DND-41 (cell line): ENCODE data around the gene SERF2.
"Not testable (repeated sequence)": the region's sequence is repeated elsewhere in the genome, so short reads cannot be mapped to it uniquely, and the experiment has no call there.

Experiments
- ATAC-seq: fragments of 200-7000 bp; cut with Tn5 transposase; 3 replicates; pipeline ENCODE4 v1.9.1; 2021; ENCODE audit warnings: low read depth; ENCODE audit not compliant: insufficient read depth
- DNase-seq: peaks from one replicate; pipeline ENCODE4 v3.0.0-alpha.2; 2020
- H2AFZ ChIP-seq: 2 replicates; pipeline ENCODE4 v1.6.0; 2012; ENCODE audit warnings: low read depth, low read length
- H3K27ac ChIP-seq: 2 replicates; pipeline ENCODE4 v1.5.1; 2012; ENCODE audit warnings: low read length, inconsistent platforms
- H3K27me3 ChIP-seq: fragments of 200-600 bp; sonication (generic); 2 replicates; pipeline ENCODE4 v1.6.0; 2012; ENCODE audit warnings: low read length, mild to moderate bottlenecking, inconsistent platforms; ENCODE audit not compliant: insufficient read depth, poor library complexity
- H3K36me3 ChIP-seq: 2 replicates; pipeline ENCODE4 v1.5.1; 2012; ENCODE audit warnings: low read length, inconsistent platforms; ENCODE audit not compliant: insufficient read depth
- H3K4me1 ChIP-seq: 2 replicates; pipeline ENCODE4 v1.5.1; 2012; ENCODE audit warnings: mild to moderate bottlenecking, low read length; ENCODE audit not compliant: insufficient read depth
- H3K4me2 ChIP-seq: 2 replicates; pipeline ENCODE4 v1.6.0; 2012; ENCODE audit warnings: mild to moderate bottlenecking, moderate library complexity, low read length, inconsistent platforms; ENCODE audit not compliant: insufficient read depth
- H3K4me3 ChIP-seq, 2 experiments: fragments of 200-600 bp in 1 of 2; shearing (Covaris generic) in 1 of 2; 2 replicates each; pipeline ENCODE4 v1.5.1; 2012 to 2016; ENCODE audit warnings: inconsistent platforms in 2 of 2, low read length in 2 of 2, mild to moderate bottlenecking in 2 of 2, low read depth in 1 of 2, moderate library complexity in 1 of 2
- H3K79me2 ChIP-seq: 2 replicates; pipeline ENCODE4 v1.6.0; 2012; ENCODE audit warnings: low read length, inconsistent platforms; ENCODE audit not compliant: insufficient read depth
- H3K9ac ChIP-seq: 2 replicates; pipeline ENCODE4 v1.6.0; 2012; ENCODE audit warnings: low read depth, mild to moderate bottlenecking, inconsistent platforms, low read length, moderate library complexity
- H3K9me3 ChIP-seq: 2 replicates; pipeline ENCODE4 v1.5.1; 2012; ENCODE audit warnings: low read length, moderate library complexity, mild to moderate bottlenecking, inconsistent platforms; ENCODE audit not compliant: insufficient read depth, severe bottlenecking
- H4K20me1 ChIP-seq: 2 replicates; pipeline ENCODE4 v1.6.0; 2012; ENCODE audit warnings: low read length; ENCODE audit not compliant: insufficient read depth
- EZH2 ChIP-seq: IDR thresholded peaks from 3 replicates; pipeline ENCODE4 v1.6.1; 2012; ENCODE audit warnings: borderline replicate concordance, low read depth, mild to moderate bottlenecking, moderate library complexity, low read length, inconsistent platforms; ENCODE audit not compliant: severe bottlenecking
- TF ChIP-seq, protein P1 (sequence below): IDR thresholded peaks from 2 replicates; pipeline ENCODE4 v1.5.1; 2012; ENCODE audit warnings: borderline replicate concordance, low read length, moderate library complexity, mild to moderate bottlenecking; ENCODE audit not compliant: poor library complexity, severe bottlenecking; ENCODE audit errors: extremely low read depth

SERF2 gene

DNA sequence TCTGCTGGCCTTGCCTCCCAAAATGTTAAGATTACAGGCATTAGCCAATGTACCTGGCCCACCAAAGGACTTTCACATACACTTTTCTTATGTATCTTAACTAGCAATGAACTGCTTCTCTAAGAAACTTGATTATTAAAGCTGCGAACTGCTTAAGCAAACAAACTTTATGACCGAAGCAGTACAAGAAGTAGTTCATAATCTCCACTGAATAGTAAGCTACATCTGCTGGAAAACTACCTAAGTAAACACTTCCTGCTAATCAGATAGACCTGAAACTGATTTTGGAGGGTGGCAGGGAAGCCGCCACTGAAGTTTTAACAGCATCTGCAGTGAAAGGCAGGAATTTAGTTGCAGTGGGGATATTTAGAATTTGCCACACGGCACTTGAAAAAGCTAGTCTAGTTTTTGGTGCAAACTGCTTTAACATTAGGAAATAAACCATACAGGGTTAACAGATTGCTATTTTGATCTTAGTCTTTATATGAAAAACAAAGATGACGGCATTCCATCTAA lies 16.4 kb downstream of the SERF2 start:
- Histone ChIP-seq H3K27me3 (no peaks in the 10 kb centered on the region), H3K36me3 (peaks cover 87% of the 10 kb centered on the region), H2AFZ (no peak overlapping the region), H3K9me3 (no peaks in the 10 kb centered on the region), H3K79me2 (no peaks in the 10 kb centered on the region), H3K4me3 (no peak overlapping the region), H3K27ac (no peak overlapping the region), H4K20me1 (no peaks in the 10 kb centered on the region), H3K9ac (no peak overlapping the region), H3K4me2 (no peak overlapping the region), H3K4me1 (no peaks in the 10 kb centered on the region)
- DNase-seq (no peak), ATAC-seq (no peak)
- TF ChIP-seq, protein P1, sequence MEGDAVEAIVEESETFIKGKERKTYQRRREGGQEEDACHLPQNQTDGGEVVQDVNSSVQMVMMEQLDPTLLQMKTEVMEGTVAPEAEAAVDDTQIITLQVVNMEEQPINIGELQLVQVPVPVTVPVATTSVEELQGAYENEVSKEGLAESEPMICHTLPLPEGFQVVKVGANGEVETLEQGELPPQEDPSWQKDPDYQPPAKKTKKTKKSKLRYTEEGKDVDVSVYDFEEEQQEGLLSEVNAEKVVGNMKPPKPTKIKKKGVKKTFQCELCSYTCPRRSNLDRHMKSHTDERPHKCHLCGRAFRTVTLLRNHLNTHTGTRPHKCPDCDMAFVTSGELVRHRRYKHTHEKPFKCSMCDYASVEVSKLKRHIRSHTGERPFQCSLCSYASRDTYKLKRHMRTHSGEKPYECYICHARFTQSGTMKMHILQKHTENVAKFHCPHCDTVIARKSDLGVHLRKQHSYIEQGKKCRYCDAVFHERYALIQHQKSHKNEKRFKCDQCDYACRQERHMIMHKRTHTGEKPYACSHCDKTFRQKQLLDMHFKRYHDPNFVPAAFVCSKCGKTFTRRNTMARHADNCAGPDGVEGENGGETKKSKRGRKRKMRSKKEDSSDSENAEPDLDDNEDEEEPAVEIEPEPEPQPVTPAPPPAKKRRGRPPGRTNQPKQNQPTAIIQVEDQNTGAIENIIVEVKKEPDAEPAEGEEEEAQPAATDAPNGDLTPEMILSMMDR: no peak
- no peak for TF ChIP-seq EZH2

DNA sequence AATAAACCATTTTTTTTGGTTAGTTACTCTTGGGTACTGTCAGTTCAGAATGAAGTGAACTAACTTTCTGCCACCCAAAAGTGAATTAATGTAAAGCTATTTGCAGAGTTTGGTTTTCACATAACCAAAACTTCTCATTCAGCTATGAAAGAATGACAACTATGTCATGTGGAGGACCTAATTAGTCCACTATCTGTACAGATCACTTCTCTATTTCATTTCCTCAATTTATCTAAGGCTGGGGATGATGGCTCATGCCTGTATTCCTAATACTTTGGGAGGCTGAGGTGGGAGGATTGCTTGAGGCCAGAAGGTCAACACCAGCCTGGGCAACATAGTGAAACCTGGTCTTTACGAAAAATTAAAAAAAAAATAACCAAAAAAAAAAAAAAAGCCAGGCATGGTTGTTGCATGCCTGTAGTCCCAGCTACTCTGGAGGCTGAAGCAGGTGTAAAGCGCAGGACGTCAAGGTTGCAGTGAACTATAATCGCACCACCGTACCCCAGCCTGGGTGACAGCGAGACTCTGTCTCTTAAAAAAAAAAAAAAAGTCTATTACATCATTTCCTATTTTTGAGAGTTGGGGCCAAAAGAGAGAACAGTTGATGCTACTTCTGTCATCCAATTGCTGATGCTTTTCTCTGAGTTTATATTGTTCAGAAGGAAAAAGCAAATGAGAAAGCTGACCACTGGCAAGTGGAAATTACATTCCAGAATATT lies 17.0 kb downstream of the SERF2 start:
- no peaks in the 10 kb centered on the region for H3K79me2 ChIP-seq
- no peaks in the 10 kb centered on the region for H4K20me1 ChIP-seq
- no peaks in the 10 kb centered on the region for H3K9me3 ChIP-seq
- ATAC-seq: no peak
- no peak overlapping the region for H3K9ac ChIP-seq
- peaks cover 92% of the 10 kb centered on the region for H3K36me3 ChIP-seq
- no peak for DNase-seq
- H3K27ac ChIP-seq: no peak overlapping the region
- H3K4me2 ChIP-seq: no peak overlapping the region
- H3K4me3 ChIP-seq: no peak overlapping the region
- no peak overlapping the region for H2AFZ ChIP-seq
- TF ChIP-seq, protein P1: no peak
- H3K4me1 ChIP-seq: no peaks in the 10 kb centered on the region
- no peaks in the 10 kb centered on the region for H3K27me3 ChIP-seq

DNA sequence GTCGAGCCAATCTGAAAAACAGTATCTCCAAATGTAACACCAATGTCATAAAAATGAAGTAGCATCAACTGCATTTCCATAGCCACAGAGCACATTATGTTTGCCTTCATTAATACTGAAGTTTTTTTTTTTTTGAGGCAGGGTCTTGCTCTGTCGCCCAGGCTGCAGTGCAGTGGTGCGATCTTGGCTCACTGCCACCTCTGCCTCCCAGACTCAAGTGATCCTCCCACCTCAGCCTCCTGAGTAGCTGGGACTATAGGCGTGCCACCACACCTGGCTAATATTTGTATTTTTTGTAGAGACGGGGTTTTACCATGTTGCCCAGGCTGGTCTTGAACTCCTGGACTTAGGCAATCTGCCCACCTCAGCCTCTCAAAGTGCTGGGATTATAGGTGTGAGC lies 22.9 kb downstream of the SERF2 start:
- not testable (repeated sequence) for H2AFZ ChIP-seq, ATAC-seq, H3K4me2 ChIP-seq, H4K20me1 ChIP-seq, H3K4me1 ChIP-seq, DNase-seq, H3K9ac ChIP-seq, H3K27me3 ChIP-seq, H3K4me3 ChIP-seq, H3K9me3 ChIP-seq, H3K27ac ChIP-seq
- peaks cover 77% of the 10 kb centered on the region for H3K36me3 ChIP-seq
- peaks cover 32% of the 10 kb centered on the region for H3K79me2 ChIP-seq

DNA sequence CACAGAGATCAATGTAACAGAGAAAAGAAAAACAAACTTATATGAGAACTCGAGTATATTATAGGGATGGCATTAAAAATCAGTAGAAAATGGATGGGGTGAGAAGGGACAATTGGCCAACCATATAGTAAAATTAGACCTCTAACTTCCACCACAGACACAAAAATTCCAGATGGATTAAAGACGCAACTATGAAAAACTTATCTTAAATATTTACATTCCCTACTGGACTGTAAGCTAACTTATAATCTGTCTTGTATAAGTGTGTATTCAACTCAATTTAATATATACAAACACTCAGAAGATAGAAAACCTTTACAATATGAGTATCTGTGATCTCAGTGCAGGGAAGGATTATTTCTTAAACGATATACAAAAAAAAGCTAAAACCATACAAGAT lies 29.4 kb downstream of the SERF2 start:
- H3K4me3 ChIP-seq: no peak overlapping the region
- H3K27me3 ChIP-seq: no peaks in the 10 kb centered on the region
- H3K79me2 ChIP-seq: peaks cover 93% of the 10 kb centered on the region
- ATAC-seq: no peak
- no peak overlapping the region; the same call in 1 of the 2 replicates for H3K27ac ChIP-seq
- H3K4me1 ChIP-seq: peaks cover 56% of the 10 kb centered on the region
- peak overlapping the region; percentile 58 for H3K4me2 ChIP-seq
- H3K9ac ChIP-seq: no peak overlapping the region
- peaks cover 5% of the 10 kb centered on the region; the same call in 1 of the 2 replicates for H4K20me1 ChIP-seq
- TF ChIP-seq, protein P1: no peak
- peaks cover 21% of the 10 kb centered on the region for H3K36me3 ChIP-seq
- no peaks in the 10 kb centered on the region for H3K9me3 ChIP-seq
- H2AFZ ChIP-seq: no peak overlapping the region
- no peak for DNase-seq
